ENCODE measurements around the gene VWF. TPM values are rescaled to one million over a fixed set of nuclear protein-coding genes. Genes with fewer than 3 reads are reported as not detected.

The VWF gene
- total and polyA plus RNA-seq, 7 donors, result 0.60 to 98.0 (median 42.2) TPM

DNA sequence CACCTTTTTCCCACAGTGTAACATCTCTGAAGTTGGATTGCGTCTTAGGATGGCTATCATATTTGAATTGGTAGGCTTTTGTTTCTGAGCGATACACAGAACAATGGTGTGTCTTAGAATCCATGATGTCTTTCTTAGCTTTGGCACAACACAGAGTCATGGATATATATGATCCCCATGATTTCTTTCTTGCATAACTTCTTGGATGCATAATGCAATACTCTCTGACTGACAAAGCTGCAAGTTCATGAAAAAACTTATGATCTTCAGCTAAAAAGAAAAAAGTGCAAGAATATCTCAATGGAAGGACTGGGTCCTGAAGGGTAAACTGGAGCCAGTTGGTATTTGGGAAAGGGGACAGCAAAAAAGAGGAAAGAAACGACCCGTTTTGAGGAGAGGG is 48.1 kb downstream of the VWF start:
- Histone ChIP-seq H3K4me1 (peaks cover 0 to 13% (median 4%) of the 10 kb centered on the region in 4 donors), H3K9me3 (no peaks in the 10 kb centered on the region), H3K27ac (no peak overlapping the region), H3K36me3 (no peaks in the 10 kb centered on the region), H3K27me3 (no peaks in the 10 kb centered on the region), H3K4me3 (no peak overlapping the region)
- 84 to 94% methylated on average over 4 of the region's 4 CpGs for WGBS, 2 donors
- TF ChIP-seq CTCF (IDR thresholded peaks at IDR 0.05) (no peak), POLR2A (IDR thresholded peaks at IDR 0.05) (no peak), POLR2AphosphoS5 (IDR thresholded peaks at IDR 0.05) (no peak), EP300 (IDR thresholded peaks at IDR 0.05) (no peak)
- no peak for DNase-seq
- intact Hi-C loops (cut with DNase I), result no loop called here

DNA sequence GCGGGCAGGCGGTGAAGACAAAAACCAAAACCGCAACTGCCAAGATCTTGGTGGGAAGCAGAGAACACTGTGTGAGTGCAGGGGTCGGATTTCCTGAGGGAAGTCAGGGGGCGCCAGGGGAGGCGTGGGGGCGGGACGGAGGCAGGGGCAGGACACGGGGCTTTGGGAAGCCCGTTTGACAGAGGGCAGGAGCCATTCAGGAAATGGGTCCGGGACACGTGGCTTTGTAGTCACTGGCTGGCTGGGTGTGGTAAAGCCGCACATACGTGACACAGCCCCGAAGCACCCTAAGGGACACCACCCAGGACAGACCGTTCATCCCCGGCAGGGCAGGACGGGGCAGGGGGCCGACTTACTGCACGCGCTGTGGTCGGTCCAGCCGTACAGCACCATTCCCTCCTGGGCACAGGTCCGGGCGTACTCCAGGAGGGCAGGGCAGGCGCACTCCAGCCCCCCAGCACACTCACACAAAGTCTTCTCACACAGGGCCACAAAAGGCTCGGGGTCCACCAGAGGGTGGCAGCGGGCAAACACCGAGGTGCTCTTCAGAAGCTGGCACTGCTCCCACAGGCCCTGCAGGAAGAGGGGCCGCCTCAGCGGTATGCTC is 49.4 kb downstream of the VWF start:
- peaks cover 0 to 13% (median 4%) of the 10 kb centered on the region in 4 donors for H3K4me1 ChIP-seq
- no peaks in the 10 kb centered on the region for H3K36me3 ChIP-seq
- H3K27ac ChIP-seq, result peak overlapping the region in 3 of 4 donors; percentile 26 to 42 (median 33)
- TF ChIP-seq EP300 (IDR thresholded peaks at IDR 0.05) (no peak), CTCF (IDR thresholded peaks at IDR 0.05) (no peak), POLR2A (IDR thresholded peaks at IDR 0.05) (no peak), POLR2AphosphoS5 (IDR thresholded peaks at IDR 0.05) (no peak)
- no peaks in the 10 kb centered on the region for H3K9me3 ChIP-seq
- 28 to 43% methylated on average over 31 of the region's 31 CpGs for WGBS, 2 donors
- H3K4me3 ChIP-seq, result peak overlapping the region in 3 of 4 donors; percentile 19 to 30 (median 28)
- intact Hi-C loops (cut with DNase I), result no loop called here
- no peaks in the 10 kb centered on the region for H3K27me3 ChIP-seq
- DNase-seq, result no peak

DNA sequence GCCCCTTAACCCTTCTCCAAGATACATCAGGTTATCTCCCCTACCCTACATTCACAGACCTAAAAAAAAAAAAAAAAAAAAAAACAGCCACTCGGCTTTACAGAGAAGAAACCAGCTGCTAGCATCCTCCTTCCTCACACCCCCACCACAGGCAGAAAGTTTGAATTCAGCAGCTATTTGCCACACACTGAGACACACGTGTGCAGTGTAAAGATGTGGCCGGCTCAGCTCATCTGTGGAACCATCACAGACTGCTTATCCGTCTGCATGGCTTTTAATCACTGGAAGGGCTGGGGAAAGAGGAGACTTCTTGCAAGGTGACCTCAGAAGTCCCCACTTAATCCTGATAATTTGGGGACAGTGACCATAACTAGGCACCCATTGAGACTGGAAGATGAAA is 50.0 kb downstream of the VWF start:
- Histone ChIP-seq H3K4me1 (peaks cover 0 to 13% (median 6%) of the 10 kb centered on the region in 4 donors), H3K27me3 (no peaks in the 10 kb centered on the region), H3K36me3 (no peaks in the 10 kb centered on the region), H3K9me3 (no peaks in the 10 kb centered on the region), H3K4me3 (peak overlapping the region in 1 of 4 donors; percentile 28), H3K27ac (peak overlapping the region in 1 of 4 donors; percentile 42)
- intact Hi-C loops (cut with DNase I), result no loop called here
- no peak for DNase-seq
- TF ChIP-seq CTCF (IDR thresholded peaks at IDR 0.05) (no peak), EP300 (IDR thresholded peaks at IDR 0.05) (no peak), POLR2AphosphoS5 (IDR thresholded peaks at IDR 0.05) (no peak), POLR2A (IDR thresholded peaks at IDR 0.05) (no peak)
- WGBS, 2 donors, result 37 to 59% methylated on average over 4 of the region's 4 CpGs

- H3K4me1 ChIP-seq, result peaks cover 0 to 14% (median 9%) of the 10 kb centered on the region in 4 donors
- no peak for TF ChIP-seq POLR2A (IDR thresholded peaks at IDR 0.05)
- TF ChIP-seq CTCF (IDR thresholded peaks at IDR 0.05), result no peak
- TF ChIP-seq EP300 (IDR thresholded peaks at IDR 0.05), result no peak
- no peak for TF ChIP-seq POLR2AphosphoS5 (IDR thresholded peaks at IDR 0.05)
- no peak for DNase-seq
- no peaks in the 10 kb centered on the region for H3K9me3 ChIP-seq
- no peaks in the 10 kb centered on the region for H3K27me3 ChIP-seq
- 86 to 90% methylated on average over 7 of the region's 7 CpGs for whole genome bisulfite sequencing, 2 donors
- no peaks in the 10 kb centered on the region for H3K36me3 ChIP-seq
- intact Hi-C loops (cut with DNase I), result no loop called here
- H3K4me3 ChIP-seq, result no peak overlapping the region
- no peak overlapping the region for H3K27ac ChIP-seq
Observed at GRCh38 chr12:6073426-6073825, 51.0 kb downstream of the VWF start.

GRCh38 chr12:6072302-6072752 is 52.1 kb downstream of the VWF start:
- WGBS, 2 donors, result 85 to 93% methylated on average over 10 of the region's 10 CpGs
- intact Hi-C loops (cut with DNase I), result no loop called here
- Histone ChIP-seq H3K36me3 (no peaks in the 10 kb centered on the region), H3K4me3 (no peak overlapping the region), H3K27ac (no peak overlapping the region), H3K4me1 (peaks cover 0 to 14% (median 9%) of the 10 kb centered on the region in 4 donors), H3K27me3 (no peaks in the 10 kb centered on the region), H3K9me3 (no peaks in the 10 kb centered on the region)
- TF ChIP-seq POLR2AphosphoS5 (IDR thresholded peaks at IDR 0.05) (no peak), EP300 (IDR thresholded peaks at IDR 0.05) (no peak), CTCF (IDR thresholded peaks at IDR 0.05) (no peak), POLR2A (IDR thresholded peaks at IDR 0.05) (no peak)
- DNase-seq, result no peak

Measured in sigmoid colon (tissue), 7 donors.